Measurements from ENCODE around the gene CBX1.

DNA sequence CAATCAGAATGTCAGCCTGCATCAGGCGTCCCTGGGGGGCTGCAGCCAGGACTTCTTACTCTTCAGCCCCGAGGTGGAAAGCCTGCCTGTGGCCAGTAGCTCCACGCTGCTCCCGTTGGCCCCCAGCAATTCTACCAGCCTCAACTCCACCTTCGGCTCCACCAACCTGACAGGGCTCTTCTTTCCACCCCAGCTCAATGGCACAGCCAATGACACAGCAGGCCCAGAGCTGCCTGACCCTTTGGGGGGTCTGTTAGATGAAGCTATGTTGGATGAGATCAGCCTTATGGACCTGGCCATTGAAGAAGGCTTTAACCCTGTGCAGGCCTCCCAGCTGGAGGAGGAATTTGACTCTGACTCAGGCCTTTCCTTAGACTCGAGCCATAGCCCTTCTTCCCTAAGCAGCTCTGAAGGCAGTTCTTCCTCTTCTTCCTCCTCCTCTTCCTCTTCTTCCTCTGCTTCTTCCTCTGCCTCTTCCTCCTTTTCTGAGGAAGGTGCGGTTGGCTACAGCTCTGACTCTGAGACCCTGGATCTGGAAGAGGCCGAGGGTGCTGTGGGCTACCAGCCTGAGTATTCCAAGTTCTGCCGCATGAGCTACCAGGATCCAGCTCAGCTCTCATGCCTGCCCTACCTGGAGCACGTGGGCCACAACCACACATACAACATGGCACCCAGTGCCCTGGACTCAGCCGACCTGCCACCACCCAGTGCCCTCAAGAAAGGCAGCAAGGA lies 42.7 kb downstream of the CBX1 start:
- TF ChIP-seq POLR2A (IDR thresholded peaks at IDR 0.05) (no peak), CTCF (IDR thresholded peaks at IDR 0.05) (no peak)

Measured in suprapubic skin (tissue), 3 donors.